GM18861 (cell line): Measurements from ENCODE around the gene RHEB.

Source experiments
- ATAC-seq: cut with Tn5 transposase; IDR thresholded peaks from one replicate; pipeline ENCODE4 v1.9.1; 2021; ENCODE audit not compliant: unreplicated experiment

Gene RHEB

GRCh38 chr7:151504715-151505326, 14.9 kb downstream of the RHEB start:
- no peak for ATAC-seq

- no peak for ATAC-seq
Observed at GRCh38 chr7:151503902-151504714, 15.6 kb downstream of the RHEB start.

GRCh38 chr7:151501676-151502075, 18.0 kb downstream of the RHEB start:
- no peak for ATAC-seq

- no peak for ATAC-seq
Observed at GRCh38 chr7:151498495-151498894, 21.2 kb downstream of the RHEB start.

- ATAC-seq: no peak
Observed at GRCh38 chr7:151497306-151497871, 22.3 kb downstream of the RHEB start.

DNA sequence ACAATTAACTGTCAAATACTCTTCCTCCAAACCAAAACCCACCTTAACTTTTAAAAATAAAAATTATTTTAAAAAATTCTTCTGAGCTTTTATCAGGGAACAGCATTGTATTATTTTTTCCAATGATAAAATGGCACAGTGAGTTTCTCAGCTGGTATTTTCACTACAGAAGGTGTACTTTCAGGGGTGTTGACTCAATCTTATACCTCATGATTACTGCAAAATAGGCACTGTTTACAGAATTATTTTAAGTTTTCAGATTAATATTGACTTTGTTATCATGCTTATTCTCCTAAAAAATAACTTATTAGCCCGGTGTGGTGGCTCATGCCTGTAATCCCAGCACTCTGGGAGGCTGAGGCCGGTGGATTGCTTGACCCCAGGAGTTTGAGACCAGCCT, 24.3 kb downstream of the RHEB start:
- ATAC-seq: no peak

- ATAC-seq: no peak
Observed at GRCh38 chr7:151494298-151495284, 25.1 kb downstream of the RHEB start.

DNA sequence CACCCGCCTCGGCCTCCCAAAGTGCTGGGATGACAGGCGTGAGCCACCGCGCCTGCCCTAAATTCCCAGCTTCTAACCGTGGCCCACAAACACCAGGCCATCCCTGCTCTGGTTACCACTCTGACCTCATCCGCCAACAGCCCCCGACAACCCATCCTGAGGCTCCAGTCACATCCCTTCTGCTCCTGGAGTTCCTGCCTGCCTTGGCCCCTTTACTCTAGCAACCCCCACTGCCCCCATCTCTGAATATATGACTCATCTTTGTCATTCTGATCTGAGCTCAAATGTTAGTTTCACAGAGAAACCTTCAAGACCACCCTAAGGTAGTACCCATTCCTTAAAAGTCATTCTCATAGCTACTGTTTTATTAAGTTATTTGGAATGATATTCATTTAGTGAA, 26.6 kb downstream of the RHEB start:
- ATAC-seq: no peak

DNA sequence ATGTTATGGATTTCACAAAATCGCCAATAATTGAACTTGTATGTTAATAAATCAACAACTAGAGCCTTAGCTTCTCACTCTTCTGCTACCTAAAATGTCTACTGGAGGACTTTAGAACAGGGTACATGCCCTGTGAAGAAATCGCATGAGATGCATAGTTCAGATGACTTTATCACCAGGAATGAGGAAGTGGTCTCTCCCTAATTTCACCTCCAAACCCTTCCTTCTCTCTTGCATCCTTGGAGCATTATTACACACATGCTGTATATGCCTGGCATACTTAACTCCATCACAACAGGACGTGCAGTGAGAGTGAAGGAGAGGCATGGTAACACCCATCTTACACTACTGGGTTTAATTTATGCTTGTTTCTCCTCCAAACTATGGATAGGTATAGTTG, 27.8 kb downstream of the RHEB start:
- no peak for ATAC-seq

DNA sequence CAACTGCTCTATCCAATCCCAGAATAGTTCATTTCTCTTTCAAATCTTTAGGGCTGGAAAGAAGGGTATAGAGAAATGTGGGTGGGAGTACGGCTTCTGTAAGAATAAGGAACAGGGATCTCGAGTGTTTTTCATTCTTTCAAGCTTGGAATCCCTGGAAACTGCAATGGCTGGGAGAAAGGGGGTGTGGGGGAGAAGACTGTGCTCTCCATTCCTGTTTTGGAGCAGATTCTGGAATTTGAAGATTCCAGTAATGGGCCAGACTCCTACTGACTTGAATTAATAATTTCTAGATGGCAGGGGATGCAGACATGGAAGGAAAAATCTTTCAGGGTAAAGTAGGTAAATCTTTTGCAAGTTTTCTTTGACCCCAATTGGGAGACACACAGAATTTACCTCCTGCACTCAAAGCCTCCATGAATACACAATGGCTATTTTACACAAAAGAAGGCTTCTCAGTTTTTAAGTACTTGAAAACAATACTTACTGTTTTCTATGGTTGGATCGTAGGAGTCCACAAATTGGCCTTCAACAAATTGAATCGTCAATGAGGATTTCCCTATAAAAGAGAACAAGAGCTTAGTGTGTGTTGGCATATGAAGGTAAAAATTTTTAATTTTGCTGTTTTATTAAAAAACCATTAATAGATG, 29.1 kb downstream of the RHEB start:
- no peak for ATAC-seq

DNA sequence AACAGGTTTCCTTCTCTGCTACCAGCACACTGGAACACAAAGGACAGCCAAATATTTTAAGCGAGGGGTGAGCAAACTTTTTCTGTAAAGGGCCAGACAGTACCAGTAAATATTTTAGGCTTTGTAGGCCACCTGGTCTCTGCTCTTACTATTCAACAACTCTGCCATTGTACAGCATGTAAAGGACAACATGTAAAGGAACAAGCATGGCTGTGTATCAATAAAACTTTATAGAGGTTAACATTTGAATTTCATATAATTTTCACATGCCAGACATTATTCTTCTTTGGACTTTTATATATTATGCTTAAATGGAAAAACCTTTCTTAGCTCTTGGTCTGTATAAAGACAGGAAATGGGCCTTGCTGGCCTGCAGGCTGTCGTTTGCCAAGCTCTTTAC, 30.2 kb downstream of the RHEB start:
- ATAC-seq: no peak

GRCh38 chr7:151488096-151488495, 31.6 kb downstream of the RHEB start:
- ATAC-seq: no peak

DNA sequence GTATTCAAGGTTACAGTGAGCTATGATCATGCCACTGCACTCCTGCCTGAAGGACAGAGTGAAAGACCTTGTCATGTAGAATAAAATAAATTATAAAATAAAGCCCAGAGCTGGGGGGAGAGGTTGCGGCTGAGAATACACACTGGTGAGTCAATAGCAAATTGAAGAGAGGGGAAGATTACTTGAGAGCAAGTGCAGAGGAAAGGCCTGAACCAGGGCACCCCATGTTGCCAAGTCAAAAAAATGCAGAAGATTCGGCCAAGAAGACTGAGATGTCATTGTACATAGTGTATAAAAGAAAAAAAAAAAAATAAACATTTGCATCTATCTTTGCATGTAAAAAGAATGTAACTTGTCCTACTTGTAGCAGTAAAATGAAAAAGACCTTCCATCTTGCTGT, 32.5 kb downstream of the RHEB start:
- ATAC-seq: no peak

DNA sequence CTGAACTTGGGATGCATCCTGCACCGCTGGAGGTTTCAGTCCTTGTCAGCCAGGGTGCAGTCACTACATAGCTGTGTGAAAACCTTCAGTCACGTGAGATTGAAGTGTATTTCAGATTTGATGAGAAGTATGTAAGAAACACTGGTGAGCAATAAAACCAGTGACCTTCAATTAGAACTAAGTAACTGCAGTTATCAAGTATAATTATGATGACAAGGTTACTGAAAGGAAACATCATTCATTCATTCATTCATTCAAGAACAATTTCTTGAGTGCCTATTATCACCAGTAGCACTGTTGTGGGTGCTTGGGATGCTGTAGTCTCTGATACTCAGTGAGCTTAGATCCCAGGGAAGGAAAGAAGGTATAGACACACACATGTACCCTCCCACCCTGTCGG, 33.6 kb downstream of the RHEB start:
- ATAC-seq: no peak

- no peak for ATAC-seq
Observed at GRCh38 chr7:151484971-151485707, 34.6 kb downstream of the RHEB start.

DNA sequence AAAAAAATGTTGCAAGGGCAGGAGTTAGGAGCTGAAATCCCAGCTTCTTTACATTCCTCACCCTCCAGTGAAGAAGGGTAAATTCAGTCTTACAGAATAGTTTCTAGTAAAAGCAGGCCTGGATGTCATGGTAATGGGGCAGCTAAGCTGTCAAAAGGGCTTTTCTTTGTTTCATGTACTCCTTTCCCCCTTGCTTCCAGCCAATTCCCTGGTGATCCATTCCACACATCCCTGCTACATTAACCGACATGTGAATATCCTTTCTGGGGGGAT, 36.0 kb downstream of the RHEB start:
- no peak for ATAC-seq

- ATAC-seq: no peak
Observed at GRCh38 chr7:151482883-151483710, 36.6 kb downstream of the RHEB start.

GRCh38 chr7:151481650-151482505, 37.8 kb downstream of the RHEB start:
- ATAC-seq: no peak
